Epidermal melanocyte (primary cell): ENCODE measurements around the gene KRTAP4-4.

ENCODE experiments used
- DNase-seq: peaks from one replicate; pipeline ENCODE4 v3.0.0; 2011; ENCODE audit warnings: low spot score; ENCODE audit not compliant: insufficient read length

Gene KRTAP4-4

GRCh38 chr17:41111151-41111885, 49.2 kb downstream of the KRTAP4-4 start:
- no peak for DNase-seq
